Measurements from ENCODE around the gene GSE1.

- TF ChIP-seq POLR2A (IDR thresholded peaks at IDR 0.05; ENCODE audit: low read depth, low read length) (no peak), POLR2AphosphoS5 (IDR thresholded peaks at IDR 0.05; ENCODE audit: low read depth, low read length) (no peak), TAF1 (IDR thresholded peaks at IDR 0.05; ENCODE audit: borderline replicate concordance, low read depth, low read length) (no peak)
Measured at GRCh38 chr16:85667841-85668413, 54.8 kb downstream of the GSE1 start.

Data from GM12892 (cell line).